ENCODE results near the gene NOTUM. TPM values are rescaled to one million over a fixed set of nuclear protein-coding genes. Genes with fewer than 3 reads are reported as not detected.

NOTUM gene
- total and polyA plus RNA-seq, 9 of the 15 experiments (the other 6 are each of a cell fraction or from before 2014, with no cell fraction given), result 0.03 to 14.0 (median 4.1) TPM

GRCh38 chr17:81959362-81960129 is 1.4 kb downstream of the NOTUM start:
- POLR2A ChIA-PET, result interaction anchor here (0.6 to 1.6 kb wide), 17 partner anchors 8 to 224 kb away, joined by 3 to 7 read pairs (median 4); partner anchors contain the start of genes ASPSCR1, CENPX, LRRC45 and PYCR1
- in situ Hi-C loops (cut with MboI), result no loop called here
- H4K20me1 ChIP-seq (replicated peaks; ENCODE audit: control insufficient read depth, insufficient read depth, low read length), result no peaks in the 10 kb centered on the region
- DNase-seq (ENCODE audit: extremely low read depth in 1 of 4, low spot score in 3 of 4) (peak; percentile 85 to 88 (median 86)), FAIRE-seq (no peak), ATAC-seq (peak; percentile 84)
- H3K9me1 ChIP-seq (ENCODE audit: control insufficient read depth, insufficient read depth, low read length), result no peaks in the 10 kb centered on the region
- H3K4me2 ChIP-seq (ENCODE audit: insufficient read depth, low read length), result peak overlapping the region; percentile 85
- peaks cover 20% of the 10 kb centered on the region for H3K79me2 ChIP-seq (ENCODE audit: control insufficient read depth, insufficient read depth, low read length)
- H3K27ac ChIP-seq (ENCODE audit: extremely low read depth, low read depth, low read length), result peak overlapping the region; percentile 68
- under 1% methylated on average over 43 of the region's 112 CpGs for WGBS (ENCODE audit: insufficient coverage, low coverage, missing lambda C conversion rate)
- H3K27me3 ChIP-seq (ENCODE audit: control insufficient read depth in 2 of 2, insufficient read depth in 2 of 2, low read length in 2 of 2), result no peaks in the 10 kb centered on the region
- H3K4me1 ChIP-seq (replicated peaks in 1 of 2; ENCODE audit: control insufficient read depth in 2 of 2, insufficient read depth in 2 of 2, low read length in 2 of 2), result peaks cover 7 to 73% of the 10 kb centered on the region in 2 experiments; a peak in 4 of 5 replicates
- peak overlapping the region; percentile 58 for H3K4me3 ChIP-seq
- H2AFZ ChIP-seq (ENCODE audit: low read depth, low read length), result peak overlapping the region; percentile 91
- H3K9ac ChIP-seq (ENCODE audit: insufficient read depth in 1 of 2, low read depth in 2 of 2, low read length in 2 of 2), result peak overlapping the region; percentile 82 to 92
- no TSS peak for BruUV-seq (replicated peaks)
- H3K36me3 ChIP-seq (ENCODE audit: control insufficient read depth, insufficient read depth, low read length), result peaks cover 15% of the 10 kb centered on the region; the same call in 2 of the 3 replicates
- CTCF ChIA-PET (ENCODE audit: low intra/inter-chr PET ratio), result interaction anchor here (0.5 to 5.2 kb wide), 8 partner anchors 61 to 808 kb away, joined by 3 to 103 read pairs (median 4); partner anchors contain the start of genes CENPX, DCXR and LRRC45
- no peaks in the 10 kb centered on the region for H3K9me3 ChIP-seq (replicated peaks; ENCODE audit: control insufficient read depth, insufficient read depth, low read depth, low read length)
- intact Hi-C loops (cut with micrococcal nuclease), result loop anchor here (1.0 to 10.0 kb wide), 2 partner anchors 62 to 195 kb away; no protein-coding TSS in a partner anchor
- TF ChIP-seq DEAF1 (CRISPR knock-in tag; IDR thresholded peaks at IDR 0.05), result peak; percentile 44; the same call in 1 of the 2 replicates
- TF ChIP-seq ZFP36 (IDR thresholded peaks at IDR 0.05; ENCODE audit: low read depth, low read length, partially characterized antibody), result peak; percentile 18
- no peak for TF ChIP-seq SMAD1 (IDR thresholded peaks at IDR 0.05; ENCODE audit: low read depth, low read length, partially characterized antibody)
- peak; percentile 98 for TF ChIP-seq RB1 (IDR thresholded peaks at IDR 0.05; ENCODE audit: low read depth)
- peak; percentile 9; the same call in 1 of the 2 replicates for TF ChIP-seq ZBTB33 (CRISPR knock-in tag; IDR thresholded peaks at IDR 0.05)
- peak; percentile 87; the same call in 1 of the 2 replicates for TF ChIP-seq HMGXB4 (CRISPR knock-in tag; IDR thresholded peaks at IDR 0.05)
- peak; percentile 99 for TF ChIP-seq SAFB (IDR thresholded peaks at IDR 0.05; ENCODE audit: borderline replicate concordance, low read depth, low read length)
- TF ChIP-seq ZNF639 (CRISPR knock-in tag; conservative IDR thresholded peaks at IDR 0.05 in 1 of 2, IDR thresholded peaks at IDR 0.05 in 1 of 2), result peak in 1 of 2 experiments; percentile 76; a peak in 2 of 4 replicates
- peak; percentile 29; the same call in 1 of the 2 replicates for TF ChIP-seq HCFC1 (IDR thresholded peaks at IDR 0.05; ENCODE audit: low read depth, low read length)
- no peak for TF ChIP-seq JUND (IDR thresholded peaks at IDR 0.05; ENCODE audit: borderline replicate concordance, low read depth, low read length)
- TF ChIP-seq JUND (tag; IDR thresholded peaks at IDR 0.05; ENCODE audit: borderline replicate concordance, low read depth, low read length), result no peak
